Right cardiac atrium (tissue), 5 donors: ENCODE data around the gene WWOX. TPM values are rescaled to one million over a fixed set of nuclear protein-coding genes. Genes with fewer than 3 reads are reported as not detected.

ENCODE experiments used
- ATAC-seq, 2 donors: fragments of 200-7000 bp; cut with Tn5 transposase; one replicate each; pipeline versions ENCODE4 v1.8.0 to v1.9.1; 2020; ENCODE audit warnings: moderate library complexity in 2 of 2, mild to moderate bottlenecking in 1 of 2
- DNase-seq, 3 donors: peaks; one replicate each; pipeline ENCODE4 v3.0.0-alpha.2; 2020
- H3K27ac ChIP-seq: one replicate; pipeline ENCODE4 v1.5.1; 2013; ENCODE audit warnings: mild to moderate bottlenecking, low read length, control low read depth, moderate library complexity
- H3K27me3 ChIP-seq: one replicate; pipeline ENCODE4 v1.6.1; 2013; ENCODE audit not compliant: control insufficient read depth, insufficient read depth
- H3K4me1 ChIP-seq: one replicate; pipeline ENCODE4 v1.6.1; 2013; ENCODE audit warnings: low read length; ENCODE audit not compliant: control insufficient read depth, insufficient read depth
- H3K4me3 ChIP-seq: one replicate; pipeline ENCODE4 v1.5.1; 2013; ENCODE audit warnings: low read length, control low read depth
- H3K9me3 ChIP-seq: one replicate; pipeline ENCODE4 v1.6.1; 2013; ENCODE audit warnings: low read length; ENCODE audit not compliant: control insufficient read depth
- WGBS: extraction: QIAGEN DNeasy Blood & Tissue Kit; methylation state at CpG from one replicate; pipeline ENCODE4 v1.1.7; 2013; 5-methylcytosine and 5-hydroxymethylcytosine counted together
- intact Hi-C, 4 donors: fragments of 100-400 bp; cut with DNase I; formaldehyde crosslinking; loops; one replicate each; pipeline versions ENCODE4 v1.11.0 to v1.14.0; 2022 to 2023
- polyA plus RNA-seq: library from polyadenylated mRNA; stranded (reverse); fragments of 200-250 nt; gene quantifications from one replicate; pipeline ENCODE4 v1.2.3, GENCODE V29; 2013
- total RNA-seq, 4 donors: library from RNA; stranded (reverse); fragmentation: NEBNext Ultra II Directional; extraction: Animal tissue kit (Norgen Biotek cat#: 25700); gene quantifications; one replicate each; pipeline ENCODE4 v1.2.1, GENCODE V29; 2021
- donor health status: healthy with polysubstance abuse.
- donor health status: DM: no; HTN: yes; CAD: no.
- donor health status: DM: no; HTN: no; CAD: no.
- donor health status: DM: no; HTN: yes; CAD: no; lungs with severe emphysema.
- donor health status: DM: yes; HTN: yes; CAD: no.

Gene WWOX
- total and polyA plus RNA-seq, 5 donors = 6.0 to 14.9 (median 13.1) TPM

DNA sequence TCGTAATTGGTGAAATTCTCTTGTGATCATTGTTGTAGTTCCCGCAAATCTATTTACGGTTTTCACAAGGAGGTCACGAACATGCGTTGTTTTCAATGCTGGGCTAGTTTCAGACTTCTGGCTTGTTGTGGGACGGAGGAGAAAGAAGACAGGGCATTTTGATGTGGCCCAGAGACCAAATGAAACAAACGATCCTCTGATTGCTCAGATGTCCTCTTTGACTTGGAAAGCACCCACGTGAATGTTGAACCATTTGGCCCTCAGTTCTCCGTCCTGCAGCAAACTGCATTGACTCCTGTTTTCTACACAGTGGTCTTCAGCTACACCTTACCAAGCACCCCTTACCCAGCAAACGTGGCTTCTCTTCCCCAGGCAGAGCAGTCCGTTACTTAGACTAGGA, 391.0 kb downstream of the WWOX start:
- Histone ChIP-seq H3K27me3 (no peaks in the 10 kb centered on the region), H3K4me3 (no peak overlapping the region), H3K9me3 (no peaks in the 10 kb centered on the region), H3K27ac (no peak overlapping the region), H3K4me1 (peaks cover 2% of the 10 kb centered on the region)
- ATAC-seq (no peak), DNase-seq (no peak)
- intact Hi-C loops = loop anchor here in 1 of 4 donors (10.0 kb wide), 1 partner anchor 1594 kb away; no protein-coding TSS in a partner anchor
- 92% methylated on average over 11 of the region's 11 CpGs for WGBS

DNA sequence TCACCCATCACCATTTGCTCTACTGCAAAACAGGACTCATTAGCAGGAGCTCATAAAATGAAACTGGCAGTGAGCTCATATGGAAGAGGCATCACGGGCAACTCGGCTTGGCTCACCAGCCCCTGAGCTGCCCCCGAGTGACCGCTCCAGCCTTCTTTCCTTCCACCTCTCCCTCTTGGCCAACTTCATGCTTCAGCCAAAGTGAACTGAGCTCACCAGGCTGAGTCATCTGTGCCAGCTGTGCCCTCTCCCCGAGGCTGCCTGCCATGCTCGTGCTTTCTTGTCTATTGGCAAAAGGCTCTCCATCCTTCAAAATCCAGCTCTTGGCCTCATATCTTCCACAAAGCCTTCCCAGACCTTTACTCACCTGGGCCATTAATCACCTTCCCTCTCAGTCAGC, 391.4 kb downstream of the WWOX start:
- ATAC-seq (no peak), DNase-seq (no peak)
- intact Hi-C loops = loop anchor here in 1 of 4 donors (10.0 kb wide), 1 partner anchor 1594 kb away; no protein-coding TSS in a partner anchor
- WGBS = 94% methylated on average over 6 of the region's 6 CpGs
- Histone ChIP-seq H3K9me3 (no peaks in the 10 kb centered on the region), H3K27me3 (no peaks in the 10 kb centered on the region), H3K4me3 (no peak overlapping the region), H3K27ac (no peak overlapping the region), H3K4me1 (peaks cover 2% of the 10 kb centered on the region)

GRCh38 chr16:78493573-78493972, 394.1 kb downstream of the WWOX start:
- intact Hi-C loops = loop anchor here in 1 of 4 donors (10.0 kb wide), 1 partner anchor 1591 kb away; no protein-coding TSS in a partner anchor
- H3K9me3 ChIP-seq = no peaks in the 10 kb centered on the region
- no peak overlapping the region for H3K27ac ChIP-seq
- no peak overlapping the region for H3K4me3 ChIP-seq
- peaks cover 2% of the 10 kb centered on the region for H3K4me1 ChIP-seq
- 97% methylated on average over 8 of the region's 8 CpGs for WGBS
- DNase-seq = no peak
- no peaks in the 10 kb centered on the region for H3K27me3 ChIP-seq
- ATAC-seq = no peak

DNA sequence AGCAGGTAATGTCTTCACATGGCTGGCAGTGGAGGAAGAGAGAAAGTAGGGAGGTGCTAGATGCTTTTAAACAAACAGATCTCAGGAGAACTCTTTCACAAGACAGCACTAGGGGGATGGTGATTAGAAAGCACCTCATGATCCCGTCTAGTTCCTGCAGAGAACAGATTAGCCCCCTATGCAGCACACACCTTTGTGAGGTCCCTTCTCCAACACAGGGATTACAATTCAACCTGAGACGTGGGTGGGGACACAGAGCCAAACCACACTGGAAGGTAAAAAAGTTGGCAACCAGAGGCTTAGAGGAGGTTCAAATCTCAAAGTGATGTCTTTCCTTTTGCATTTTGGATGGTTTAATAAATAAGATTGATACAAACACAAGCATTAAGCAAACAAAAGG, 394.7 kb downstream of the WWOX start:
- intact Hi-C loops = loop anchor here in 1 of 4 donors (10.0 kb wide), 1 partner anchor 1591 kb away; no protein-coding TSS in a partner anchor
- 86% methylated on average over 2 of the region's 2 CpGs for WGBS

DNA sequence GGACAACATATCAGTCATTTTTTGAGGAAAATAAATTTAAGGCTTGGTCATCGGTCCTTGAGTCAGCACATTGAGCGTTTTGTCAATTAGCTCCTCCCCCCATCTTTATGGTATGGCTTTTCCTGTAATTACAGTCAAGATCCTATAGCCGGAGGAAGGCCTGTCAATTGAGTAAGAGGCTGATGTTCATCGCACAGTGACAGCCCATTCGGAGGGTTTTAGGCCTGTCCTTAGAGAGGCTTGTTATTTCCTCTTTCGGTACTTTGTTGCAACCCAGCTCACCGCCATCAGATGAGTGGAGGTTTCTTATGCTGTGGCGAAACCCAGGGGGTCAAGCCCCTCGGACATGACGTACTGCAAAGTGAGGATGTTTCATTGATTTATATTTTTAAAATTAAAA, 395.2 kb downstream of the WWOX start:
- DNase-seq (no peak), ATAC-seq (no peak)
- 89% methylated on average over 10 of the region's 10 CpGs for WGBS
- H3K4me3 ChIP-seq = no peak overlapping the region
- no peak overlapping the region for H3K27ac ChIP-seq
- no peaks in the 10 kb centered on the region for H3K27me3 ChIP-seq
- H3K4me1 ChIP-seq = peaks cover 2% of the 10 kb centered on the region
- intact Hi-C loops = loop anchor here in 1 of 4 donors (10.0 kb wide), 1 partner anchor 1590 kb away; no protein-coding TSS in a partner anchor
- no peaks in the 10 kb centered on the region for H3K9me3 ChIP-seq

More for the DNA sequence above, 394.7 kb downstream of the WWOX start:
- Histone ChIP-seq H3K4me1 (peaks cover 2% of the 10 kb centered on the region), H3K27me3 (no peaks in the 10 kb centered on the region), H3K4me3 (no peak overlapping the region), H3K9me3 (no peaks in the 10 kb centered on the region), H3K27ac (no peak overlapping the region)
- no peak for DNase-seq
- ATAC-seq = no peak

DNA sequence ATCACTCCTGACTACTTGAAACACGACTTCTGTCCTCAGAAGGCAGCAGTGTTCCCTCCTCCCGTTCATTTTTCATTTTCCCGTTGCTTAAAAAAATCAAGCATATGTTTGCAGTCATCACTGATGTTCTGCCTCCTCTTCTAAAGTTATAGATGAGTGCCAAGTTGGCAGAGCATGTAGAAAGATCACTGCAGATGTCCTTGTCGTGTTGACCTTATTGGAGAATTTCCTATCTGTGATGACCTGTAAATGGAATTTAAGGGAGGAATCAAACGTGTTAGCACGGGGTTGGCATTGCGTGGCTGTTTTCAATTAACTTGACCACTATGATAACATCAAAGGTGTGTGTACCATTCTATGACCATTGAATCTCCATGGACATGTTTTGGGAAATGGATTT, 396.7 kb downstream of the WWOX start:
- intact Hi-C loops = loop anchor here in 1 of 4 donors (10.0 kb wide), 1 partner anchor 1589 kb away; no protein-coding TSS in a partner anchor
- 90% methylated on average over 7 of the region's 7 CpGs for WGBS
- Histone ChIP-seq H3K27me3 (no peaks in the 10 kb centered on the region), H3K27ac (no peak overlapping the region), H3K4me3 (no peak overlapping the region), H3K4me1 (no peaks in the 10 kb centered on the region), H3K9me3 (no peaks in the 10 kb centered on the region)
- DNase-seq (no peak), ATAC-seq (no peak)

- Histone ChIP-seq H3K27me3 (no peaks in the 10 kb centered on the region), H3K27ac (no peak overlapping the region), H3K4me3 (no peak overlapping the region), H3K4me1 (no peaks in the 10 kb centered on the region), H3K9me3 (no peaks in the 10 kb centered on the region)
- WGBS = 89% methylated on average over 10 of the region's 10 CpGs
- intact Hi-C loops = loop anchor here in 1 of 4 donors (10.0 kb wide), 1 partner anchor 1585 kb away; no protein-coding TSS in a partner anchor
- DNase-seq (no peak), ATAC-seq (no peak)
Measured at GRCh38 chr16:78499399-78499798, 399.9 kb downstream of the WWOX start.

DNA sequence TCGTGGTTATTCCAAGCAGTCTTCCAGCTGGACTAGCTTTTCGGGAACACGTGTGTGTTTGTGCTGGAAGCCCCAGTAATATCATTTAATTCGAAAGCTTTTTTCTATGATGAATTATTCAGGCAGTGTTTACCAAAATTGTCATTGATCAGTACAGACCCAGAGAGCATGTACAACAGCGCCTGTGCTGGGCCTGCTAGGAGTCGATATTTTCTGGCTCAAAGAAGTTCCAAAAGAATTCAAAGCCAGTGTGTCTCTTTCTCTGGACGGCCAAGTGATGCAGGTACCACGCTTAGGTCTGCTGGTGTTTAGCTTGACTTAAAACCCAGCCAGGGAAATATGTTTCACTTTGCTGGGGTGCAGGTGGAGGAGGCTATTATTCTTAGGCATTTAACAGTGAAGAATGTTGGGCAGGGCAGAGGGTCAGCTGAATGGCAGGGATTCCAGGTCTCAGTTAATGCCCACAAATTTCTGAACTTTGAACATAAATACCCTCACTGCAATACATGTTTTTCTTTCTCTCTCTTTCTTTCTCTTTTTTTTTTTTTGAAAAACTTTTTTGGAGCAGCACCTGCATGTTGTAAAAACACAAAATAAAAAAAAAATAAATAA, 401.3 kb downstream of the WWOX start:
- no peaks in the 10 kb centered on the region for H3K9me3 ChIP-seq
- ATAC-seq (no peak), DNase-seq (no peak)
- 96% methylated on average over 8 of the region's 8 CpGs for WGBS
- no peaks in the 10 kb centered on the region for H3K4me1 ChIP-seq
- H3K4me3 ChIP-seq = no peak overlapping the region
- H3K27me3 ChIP-seq = no peaks in the 10 kb centered on the region
- no peak overlapping the region for H3K27ac ChIP-seq
- intact Hi-C loops = loop anchor here (5.0 to 10.0 kb wide), 4 partner anchors 114 to 1104 kb away; partner anchors contain the start of gene MAF (in 4 of the 4)

- 96% methylated on average over 8 of the region's 8 CpGs for WGBS
- Histone ChIP-seq H3K4me3 (no peak overlapping the region), H3K27me3 (no peaks in the 10 kb centered on the region), H3K4me1 (no peaks in the 10 kb centered on the region), H3K9me3 (no peaks in the 10 kb centered on the region), H3K27ac (no peak overlapping the region)
- intact Hi-C loops = loop anchor here (5.0 to 10.0 kb wide), 4 partner anchors 113 to 1103 kb away; partner anchors contain the start of gene MAF (in 4 of the 4)
- no peak for DNase-seq
- no peak for ATAC-seq
Measured at GRCh38 chr16:78501744-78502143, 402.3 kb downstream of the WWOX start.

GRCh38 chr16:78502812-78503350, 403.4 kb downstream of the WWOX start:
- 81% methylated on average over 10 of the region's 10 CpGs for WGBS
- intact Hi-C loops = loop anchor here (5.0 to 10.0 kb wide), 4 partner anchors 112 to 1102 kb away; partner anchors contain the start of gene MAF (in 4 of the 4)

DNA sequence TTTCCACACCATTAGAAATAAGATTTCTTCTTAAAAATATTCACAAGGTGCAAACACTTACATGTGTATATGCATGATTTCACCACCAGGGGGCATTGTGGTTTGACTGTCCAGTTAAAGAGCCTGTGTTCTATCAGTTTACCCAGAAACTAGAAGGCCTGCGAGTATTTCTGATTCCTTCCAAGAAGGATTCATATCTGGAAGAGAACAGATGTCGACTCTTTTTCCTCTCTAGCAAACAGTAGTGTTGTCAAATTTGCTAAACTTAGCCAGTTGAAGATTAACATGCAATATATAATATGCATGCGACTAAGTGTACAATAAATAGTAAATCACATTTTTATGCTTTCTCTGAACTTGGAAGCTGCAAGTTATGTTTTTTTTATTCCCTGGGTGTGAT, 404.1 kb downstream of the WWOX start:
- H3K27ac ChIP-seq = no peak overlapping the region
- intact Hi-C loops = loop anchor here (5.0 to 10.0 kb wide), 4 partner anchors 111 to 1101 kb away; partner anchors contain the start of gene MAF (in 4 of the 4)
- DNase-seq = no peak
- H3K9me3 ChIP-seq = no peaks in the 10 kb centered on the region
- no peaks in the 10 kb centered on the region for H3K27me3 ChIP-seq
- 29% methylated on average over 3 of the region's 3 CpGs for WGBS
- ATAC-seq = no peak
- H3K4me1 ChIP-seq = no peaks in the 10 kb centered on the region
- no peak overlapping the region for H3K4me3 ChIP-seq

More at GRCh38 chr16:78502812-78503350, 403.4 kb downstream of the WWOX start:
- H3K4me3 ChIP-seq = no peak overlapping the region
- no peaks in the 10 kb centered on the region for H3K27me3 ChIP-seq
- no peaks in the 10 kb centered on the region for H3K9me3 ChIP-seq
- DNase-seq = no peak
- no peak for ATAC-seq
- H3K4me1 ChIP-seq = no peaks in the 10 kb centered on the region
- H3K27ac ChIP-seq = no peak overlapping the region
